Thoracic aorta (tissue), 2 donors: ENCODE measurements around the gene PKP1. TPM values are rescaled to one million over a fixed set of nuclear protein-coding genes. Genes with fewer than 3 reads are reported as not detected.

Experiments
- ATAC-seq: fragments of 150-250 bp; one replicate; pipeline ENCODE4 v1.8.0; 2017; ENCODE audit warnings: low read depth; ENCODE audit not compliant: insufficient number of reproducible peaks, low FRiP score
- DNase-seq: peaks from one replicate; pipeline ENCODE4 v3.0.0-alpha.2; 2020; ENCODE audit warnings: low spot score
- H3K27ac ChIP-seq, 2 donors: fragments of 200-600 bp; sonication (generic); 1 replicate in 1 of 2; 2 replicates in 1 of 2; pipeline ENCODE4 v1.5.1; 2016; ENCODE audit warnings: mild to moderate bottlenecking in 2 of 2, moderate library complexity in 2 of 2
- H3K27me3 ChIP-seq: fragments of 200-600 bp; sonication (generic); replicated peaks from 2 replicates; pipeline ENCODE4 v1.6.0; 2016; ENCODE audit warnings: mild to moderate bottlenecking; ENCODE audit not compliant: insufficient read depth
- H3K36me3 ChIP-seq: fragments of 200-600 bp; sonication (generic); one replicate; pipeline ENCODE4 v1.5.1; 2016
- H3K4me1 ChIP-seq, 2 donors: fragments of 200-600 bp; sonication (generic); 1 replicate in 1 of 2; 2 replicates in 1 of 2; pipeline versions ENCODE4 v1.5.1 to v1.6.0; 2016; ENCODE audit warnings: low read depth in 2 of 2, mild to moderate bottlenecking in 1 of 2; ENCODE audit not compliant: control insufficient read depth in 1 of 2
- H3K4me3 ChIP-seq: fragments of 200-600 bp; sonication (generic); 2 replicates; pipeline ENCODE4 v1.5.1; 2016; ENCODE audit warnings: mild to moderate bottlenecking
- H3K9me3 ChIP-seq: fragments of 200-600 bp; sonication (generic); 2 replicates; pipeline ENCODE4 v1.5.1; 2016
- CTCF ChIP-seq: fragments of 200-600 bp; sonication (generic); IDR thresholded peaks from one replicate; pipeline ENCODE4 v1.5.1; 2019; ENCODE audit warnings: antibody characterized with exemption
- total RNA-seq, 2 donors: library from RNA; depleted of rRNA; stranded (reverse); fragments of >200 nt; gene quantifications; one replicate each; pipeline versions ENCODE4 v1.1.0 to v1.2.3, GENCODE V29; 2016

The PKP1 gene
- total RNA-seq, 2 donors from 2014 or later = 0.54 TPM; not detected in 1

GRCh38 chr1:201377611-201378092 is 94.3 kb downstream of the PKP1 start, which contains the start of gene TNNT2:
TSS of gene TNNT2 (minus strand) at chr1:201377680. CDS start at chr1:201373254, 4,426 bp downstream.
- H3K4me1 ChIP-seq = no peaks in the 10 kb centered on the region
- H3K27me3 ChIP-seq = no peaks in the 10 kb centered on the region
- DNase-seq (no peak), ATAC-seq (no peak)
- H3K36me3 ChIP-seq = no peaks in the 10 kb centered on the region
- H3K9me3 ChIP-seq = no peaks in the 10 kb centered on the region
- H3K4me3 ChIP-seq = no peak within 1 kb of the TSS
- TF ChIP-seq CTCF = no peak
- H3K27ac ChIP-seq = no peak within 1 kb of the TSS

- DNase-seq = no peak
- H3K9me3 ChIP-seq = no peaks in the 10 kb centered on the region
- H3K36me3 ChIP-seq = no peaks in the 10 kb centered on the region
- ATAC-seq = no peak
- no peak for TF ChIP-seq CTCF
- H3K4me3 ChIP-seq = no peak overlapping the region
- H3K4me1 ChIP-seq = no peaks in the 10 kb centered on the region
- no peaks in the 10 kb centered on the region for H3K27me3 ChIP-seq
- H3K27ac ChIP-seq = no peak overlapping the region
These were observed 95.5 kb downstream of the PKP1 start for GRCh38 chr1:201378804-201379203.

GRCh38 chr1:201379733-201380242 is 96.5 kb downstream of the PKP1 start:
- no peak for ATAC-seq
- no peaks in the 10 kb centered on the region for H3K4me1 ChIP-seq

GRCh38 chr1:201381130-201381529 is 97.8 kb downstream of the PKP1 start:
- H3K4me1 ChIP-seq = no peaks in the 10 kb centered on the region
- H3K27me3 ChIP-seq = no peaks in the 10 kb centered on the region
- H3K4me3 ChIP-seq = no peak overlapping the region
- no peaks in the 10 kb centered on the region for H3K36me3 ChIP-seq
- H3K9me3 ChIP-seq = no peaks in the 10 kb centered on the region
- no peak for ATAC-seq
- no peak for TF ChIP-seq CTCF
- DNase-seq = no peak
- H3K27ac ChIP-seq = no peak overlapping the region

More at GRCh38 chr1:201379733-201380242, 96.5 kb downstream of the PKP1 start:
- Histone ChIP-seq H3K27ac (no peak overlapping the region), H3K27me3 (no peaks in the 10 kb centered on the region), H3K4me3 (no peak overlapping the region), H3K36me3 (no peaks in the 10 kb centered on the region), H3K9me3 (no peaks in the 10 kb centered on the region)
- DNase-seq = no peak
- no peak for TF ChIP-seq CTCF

Other genes with a start within 250 kb of the PKP1 start
- gene CACNA1S, start 171.1 kb upstream of the PKP1 start, total RNA-seq = not detected
- gene ASCL5, start 156.3 kb upstream of the PKP1 start, total RNA-seq = not detected
- gene TMEM9, start 129.0 kb upstream of the PKP1 start, total RNA-seq = 10 to 100 TPM; 30.0 to 58.2 TPM
- gene IGFN1, start 92.7 kb upstream of the PKP1 start, total RNA-seq = not detected
- gene TNNT2, start 94.2 kb downstream of the PKP1 start, total RNA-seq = under 1 TPM in 1 of 2 donors, not detected in 1; 0.21 TPM
- 10 to 100 TPM in 1 of 2 donors, under 1 TPM in 1; 0.41 to 11.1 TPM for gene LAD1, start 115.8 kb downstream of the PKP1 start, total RNA-seq
- gene TNNI1, start 138.2 kb downstream of the PKP1 start, total RNA-seq = 1 to 10 TPM in 1 of 2 donors, not detected in 1; 1.2 TPM
- gene PHLDA3, start 185.7 kb downstream of the PKP1 start, total RNA-seq = 100 to 1,000 TPM in 1 of 2 donors, 10 to 100 TPM in 1; 65.7 to 134 TPM
- gene CSRP1, start 223.6 kb downstream of the PKP1 start, total RNA-seq = 1,000 to 10,000 TPM; 2,051 to 3,060 TPM